Measurements from ENCODE around the gene TTC39A.

Gene TTC39A

DNA sequence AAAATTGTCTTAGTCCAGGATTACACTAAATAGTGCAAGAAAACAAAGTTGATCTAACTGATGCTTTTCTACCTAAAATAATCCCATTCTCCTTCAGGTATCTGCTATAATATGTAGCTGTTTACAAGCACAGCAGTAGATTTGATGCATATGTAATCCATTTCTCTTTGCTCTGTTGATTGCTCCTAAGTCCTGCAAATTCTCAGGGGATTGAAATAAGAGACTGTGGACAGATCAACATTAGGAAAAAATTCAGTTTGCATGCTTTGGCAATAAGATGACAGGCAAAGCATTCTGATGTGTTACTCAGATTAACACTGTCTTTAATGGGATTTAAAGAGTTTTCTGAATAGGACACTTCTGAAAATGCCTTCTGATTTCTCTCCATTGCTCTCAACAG, 59.6 kb downstream of the TTC39A start:
- no peak overlapping the region for H3K4me3 ChIP-seq (ENCODE audit: low read length)
- TF ChIP-seq CTCF (conservative IDR thresholded peaks at IDR 0.05; ENCODE audit: low read length): no peak
- peak; percentile 82 for DNase-seq (ENCODE audit: low read depth)

DNA sequence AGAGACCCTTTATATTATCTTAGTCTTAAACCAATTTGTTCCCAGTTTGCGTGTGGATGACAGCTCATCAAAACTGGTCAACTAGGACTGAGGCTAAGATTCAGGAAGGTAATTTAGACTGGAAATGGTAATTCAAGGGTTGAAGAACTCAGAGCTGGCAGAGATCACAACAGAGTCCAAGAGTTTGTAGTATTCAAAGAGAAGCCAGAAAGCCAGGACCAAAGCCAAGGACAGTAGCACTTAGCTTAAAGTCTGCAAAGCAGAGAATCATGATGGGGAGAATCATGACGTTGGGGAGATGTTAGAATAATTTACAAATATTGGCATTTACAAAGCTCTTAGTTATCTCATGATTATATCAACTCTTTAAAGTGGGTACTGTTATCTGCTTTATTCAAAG, 61.7 kb downstream of the TTC39A start:
- no peak for TF ChIP-seq CTCF (conservative IDR thresholded peaks at IDR 0.05; ENCODE audit: low read length)
- H3K4me3 ChIP-seq (ENCODE audit: low read length): no peak overlapping the region
- DNase-seq (ENCODE audit: low read depth): peak; percentile 39

GRCh38 chr1:51266791-51267190, 63.6 kb downstream of the TTC39A start:
- H3K4me3 ChIP-seq (ENCODE audit: low read length): no peak overlapping the region
- no peak for DNase-seq (ENCODE audit: low read depth)

GRCh38 chr1:51266181-51266580, 64.2 kb downstream of the TTC39A start:
- no peak for TF ChIP-seq CTCF (conservative IDR thresholded peaks at IDR 0.05; ENCODE audit: low read length)
- no peak overlapping the region for H3K4me3 ChIP-seq (ENCODE audit: low read length)
- DNase-seq (ENCODE audit: low read depth): no peak

More at GRCh38 chr1:51266791-51267190, 63.6 kb downstream of the TTC39A start:
- no peak for TF ChIP-seq CTCF (conservative IDR thresholded peaks at IDR 0.05; ENCODE audit: low read length)

GRCh38 chr1:51265618-51266017, 64.7 kb downstream of the TTC39A start:
- DNase-seq (ENCODE audit: low read depth): no peak
- TF ChIP-seq CTCF (conservative IDR thresholded peaks at IDR 0.05; ENCODE audit: low read length): no peak
- H3K4me3 ChIP-seq (ENCODE audit: low read length): no peak overlapping the region

GRCh38 chr1:51264451-51264850, 65.9 kb downstream of the TTC39A start:
- peak; percentile 96 for DNase-seq (ENCODE audit: low read depth)
- TF ChIP-seq CTCF (conservative IDR thresholded peaks at IDR 0.05; ENCODE audit: low read length): no peak
- H3K4me3 ChIP-seq (ENCODE audit: low read length): no peak overlapping the region

DNA sequence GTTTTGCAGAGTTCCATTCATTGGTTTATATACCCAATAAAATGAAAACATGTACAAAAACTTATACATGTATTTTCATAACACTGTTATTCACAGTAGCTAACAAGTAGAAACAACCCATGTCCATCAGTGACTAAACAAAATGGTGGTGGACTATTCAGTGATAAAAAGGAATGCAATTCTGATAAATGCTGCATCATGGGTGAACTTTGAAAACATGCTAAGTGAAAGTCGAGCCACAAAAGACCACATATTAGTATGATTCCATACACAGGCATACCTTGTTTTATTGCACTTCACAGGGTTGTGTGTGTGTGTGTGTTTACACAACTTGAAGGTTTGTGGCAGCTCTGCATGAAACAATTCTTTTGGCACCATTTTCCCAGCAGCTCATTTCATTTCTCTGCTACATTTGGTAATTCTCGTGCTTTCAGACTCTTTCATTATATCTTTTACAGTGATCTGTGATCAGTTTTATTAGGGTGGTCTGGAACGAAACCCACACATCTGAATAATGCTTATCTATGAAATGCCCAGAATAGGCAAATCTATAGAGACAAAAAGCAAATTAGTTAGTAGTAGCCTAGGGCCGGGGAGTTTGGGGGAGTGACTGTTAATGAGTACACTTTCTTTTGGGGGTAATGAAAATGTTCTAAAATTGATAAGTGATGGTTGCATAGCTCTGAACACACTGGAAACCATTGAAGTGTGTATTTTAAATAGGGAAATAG, 67.0 kb downstream of the TTC39A start:
- TF ChIP-seq CTCF (conservative IDR thresholded peaks at IDR 0.05; ENCODE audit: low read length): no peak
- H3K4me3 ChIP-seq (ENCODE audit: low read length): no peak overlapping the region
- DNase-seq (ENCODE audit: low read depth): no peak
